ENCODE data around the gene MEX3D.
"Not testable (repeated sequence)": the region's sequence is repeated elsewhere in the genome, so short reads cannot be mapped to it uniquely, and the experiment has no call there.

MEX3D gene

DNA sequence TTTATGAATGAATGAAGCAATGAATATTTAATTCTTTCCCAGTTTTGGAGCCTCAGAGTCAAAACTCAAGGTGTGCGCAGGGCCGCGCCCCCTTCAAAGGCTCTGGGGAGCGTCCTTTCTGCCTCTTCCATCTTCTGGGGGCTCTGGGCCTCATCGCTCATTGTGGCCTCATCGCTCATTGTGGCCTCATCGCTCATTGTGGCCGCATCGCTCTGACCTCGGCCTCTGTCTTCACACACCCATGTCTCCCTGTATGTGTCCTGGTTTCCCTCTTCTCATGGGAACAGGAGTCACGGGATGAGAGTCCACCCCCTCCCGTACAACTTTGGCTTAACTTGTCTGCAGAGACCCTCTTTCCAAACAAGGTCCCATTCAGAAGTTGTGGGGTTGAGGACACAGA is 3.2 kb upstream of the MEX3D start:
- DNase-seq (ENCODE audit: low spot score) = peak; percentile 32

DNA sequence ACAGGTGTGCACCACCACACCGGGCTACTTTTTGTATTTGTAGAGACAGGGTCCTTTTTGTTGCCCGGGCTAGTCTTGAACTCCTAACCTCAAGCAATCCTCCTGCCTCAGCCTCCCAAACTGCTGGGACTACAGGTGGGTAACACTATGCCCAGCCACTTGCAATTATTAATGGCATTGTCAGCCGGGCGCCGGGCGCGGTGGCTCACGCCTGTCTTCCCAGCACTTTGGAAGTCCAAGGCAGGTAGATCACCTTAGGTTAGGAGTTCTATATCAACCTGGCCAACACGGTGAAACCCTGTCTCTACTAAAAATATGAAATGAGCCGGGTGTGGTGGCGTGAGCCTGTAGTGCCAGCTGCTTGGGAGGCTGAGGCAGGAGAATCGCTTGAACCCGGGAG is 2.7 kb upstream of the MEX3D start:
- DNase-seq (ENCODE audit: low spot score) = no peak

DNA sequence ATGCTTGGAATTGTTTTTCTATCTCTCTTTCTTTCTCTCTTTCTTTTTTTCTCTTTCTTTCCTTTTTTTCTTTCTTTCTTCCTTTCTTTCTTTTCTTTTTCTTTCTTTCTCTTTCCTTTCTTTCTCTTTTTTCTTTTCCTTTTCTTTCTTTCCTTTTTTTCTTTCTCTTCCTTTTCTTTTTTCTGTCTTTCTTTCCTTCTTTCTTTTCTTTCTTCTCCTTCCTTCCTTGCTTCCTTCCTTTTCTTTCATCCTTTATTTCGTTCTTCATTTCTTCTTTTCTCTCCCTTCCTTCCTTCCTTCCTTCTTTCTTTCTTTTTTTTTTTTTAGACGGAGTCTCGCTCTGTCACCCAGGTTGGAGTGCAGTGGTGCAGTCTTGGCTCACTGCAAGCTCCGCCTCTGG is 1.9 kb upstream of the MEX3D start:
- DNase-seq (ENCODE audit: low spot score) = no peak

DNA sequence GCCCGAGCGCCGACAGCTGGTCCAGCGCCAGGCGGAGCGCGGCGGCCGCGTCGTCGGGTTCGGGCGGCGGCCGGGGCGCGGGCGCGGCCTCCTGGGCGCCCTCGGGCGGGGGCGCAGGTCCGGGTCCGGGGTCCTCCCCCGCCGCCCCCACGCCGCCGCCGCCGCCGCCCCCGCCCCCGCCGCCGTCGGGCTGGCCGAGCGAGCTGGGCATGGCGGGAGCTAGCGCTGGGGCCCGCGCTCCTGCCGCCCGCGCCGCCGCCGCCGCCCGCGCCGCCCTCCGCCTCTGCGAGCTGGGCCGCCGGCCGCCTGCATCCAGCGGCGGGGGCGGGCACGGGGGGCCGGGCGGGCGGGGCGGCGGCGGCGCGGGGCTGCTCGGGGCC is 287 bp downstream of the MEX3D start:
- no peak for DNase-seq (ENCODE audit: low spot score)

DNA sequence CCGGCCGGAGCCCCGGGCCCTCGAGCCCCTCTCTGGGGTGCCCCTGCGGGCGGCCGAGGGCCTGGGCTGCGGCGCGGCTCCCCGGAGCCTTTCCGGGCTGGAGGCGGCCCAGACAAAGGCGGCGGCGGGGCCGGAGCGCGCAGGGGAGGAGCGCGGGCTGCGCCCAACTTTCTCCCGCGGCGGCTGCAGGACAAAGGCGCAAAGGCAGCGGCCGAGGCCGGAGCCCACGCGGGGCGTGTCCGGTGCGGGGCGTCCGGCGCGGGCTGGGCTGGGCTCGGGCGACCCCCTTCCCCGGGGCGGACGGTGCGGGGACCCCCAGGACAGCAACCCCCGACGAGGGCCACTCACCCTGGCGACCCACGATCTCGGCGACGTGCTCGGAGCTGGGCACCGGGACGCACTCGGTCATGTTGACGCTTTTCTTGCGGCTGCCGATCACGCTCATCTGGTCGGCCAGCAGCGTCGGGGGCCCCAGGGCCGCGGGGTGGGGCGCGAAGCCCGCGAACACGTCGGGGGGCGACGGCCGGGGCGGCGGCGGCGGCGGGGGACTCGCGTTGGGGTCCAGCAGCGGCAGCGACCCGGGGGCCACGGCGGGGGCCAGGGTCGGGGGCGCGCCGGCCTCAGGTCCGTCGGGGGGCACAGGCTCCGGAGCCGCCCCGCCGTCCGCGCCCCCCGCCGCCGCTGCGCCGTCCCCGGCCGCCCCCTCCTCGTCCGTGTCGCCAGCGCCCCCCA is 843 bp downstream of the MEX3D start:
- no peak for DNase-seq (ENCODE audit: low spot score)

DNA sequence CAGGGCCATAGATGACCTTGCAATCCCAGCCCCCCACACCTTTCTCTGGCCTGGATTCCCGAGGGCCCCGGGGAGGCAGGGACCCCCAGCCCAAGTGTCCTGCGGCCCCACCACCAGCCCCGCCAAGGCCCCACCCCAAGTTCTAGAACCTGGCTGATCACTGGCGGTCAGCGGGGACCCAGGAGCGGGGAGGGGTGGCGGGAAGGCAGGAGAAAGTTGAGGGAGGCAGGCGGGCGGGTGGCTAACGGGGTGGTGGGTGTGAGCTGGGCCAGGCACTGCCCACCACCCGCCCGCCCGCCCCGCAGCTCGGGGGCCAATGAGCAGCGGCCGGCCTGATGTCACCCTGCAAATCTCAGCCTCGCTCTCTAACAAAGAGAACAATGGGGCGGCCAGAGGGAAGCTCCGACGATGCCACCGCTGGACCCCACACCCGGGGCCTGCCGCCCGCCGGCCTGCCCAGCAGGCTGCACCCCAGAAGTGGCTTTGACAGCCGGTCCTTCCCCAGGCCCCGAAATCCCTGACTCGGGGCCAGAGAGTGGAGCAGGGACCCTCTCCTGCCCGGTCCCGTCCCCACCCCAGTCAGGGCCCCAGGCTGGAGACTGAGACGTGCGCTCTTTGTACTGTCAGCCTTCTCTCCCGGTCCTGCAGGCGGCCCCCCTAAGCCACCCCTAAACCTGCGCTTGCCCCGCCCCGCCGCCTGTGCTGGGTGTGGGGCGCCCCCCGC is 1.6 kb downstream of the MEX3D start:
- DNase-seq (ENCODE audit: low spot score) = no peak

DNA sequence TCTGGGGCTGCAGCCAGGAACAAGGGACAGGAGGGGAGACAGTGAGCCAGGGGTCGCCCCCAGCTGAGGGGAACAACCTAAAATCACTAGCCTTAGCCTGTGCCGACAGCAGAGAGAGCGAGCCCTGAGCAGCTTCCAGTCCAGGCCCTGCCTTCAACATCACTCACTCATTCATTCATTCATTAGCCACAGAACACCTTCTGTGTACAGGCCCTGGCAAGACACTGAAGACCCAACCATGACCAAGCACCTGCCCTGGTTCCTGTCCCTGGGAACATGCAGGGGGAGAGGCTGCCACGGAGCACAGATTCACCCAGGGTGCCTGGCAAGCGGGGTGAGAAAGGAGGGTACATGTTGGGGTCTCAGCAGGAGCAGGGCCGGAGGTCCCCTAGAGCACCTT is 4.9 kb downstream of the MEX3D start:
- DNase-seq (ENCODE audit: low spot score) = no peak

DNA sequence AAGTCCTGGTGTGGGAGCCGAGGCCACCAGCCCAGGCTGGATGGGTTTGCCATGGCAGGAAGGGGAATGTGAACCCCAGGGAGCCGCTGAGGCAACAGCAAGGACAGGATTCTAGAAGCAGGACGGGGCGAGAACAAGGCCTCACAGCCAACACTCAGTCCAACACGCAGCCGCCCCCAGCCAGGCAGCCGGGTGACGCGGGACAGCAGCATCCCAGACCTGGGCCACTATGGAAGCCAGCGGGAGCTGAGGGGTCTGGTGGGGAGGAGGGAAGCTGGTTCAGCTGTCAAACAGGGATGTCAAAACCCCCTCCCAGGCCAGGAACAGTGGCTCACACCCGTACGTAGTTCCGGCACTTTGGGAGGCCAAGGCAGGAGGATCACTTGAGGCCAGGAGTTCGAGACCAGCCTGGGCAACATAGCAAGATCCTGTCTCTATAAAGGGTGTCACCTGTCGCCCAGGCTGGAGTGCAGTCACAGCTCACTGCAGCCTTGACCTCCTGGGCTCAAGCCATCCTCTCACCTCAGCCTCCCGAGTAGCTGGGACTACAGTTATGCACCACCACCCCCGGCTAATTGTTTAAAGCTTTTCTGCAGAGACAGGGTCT is 6.8 kb downstream of the MEX3D start:
- no peak for DNase-seq (ENCODE audit: low spot score)

DNA sequence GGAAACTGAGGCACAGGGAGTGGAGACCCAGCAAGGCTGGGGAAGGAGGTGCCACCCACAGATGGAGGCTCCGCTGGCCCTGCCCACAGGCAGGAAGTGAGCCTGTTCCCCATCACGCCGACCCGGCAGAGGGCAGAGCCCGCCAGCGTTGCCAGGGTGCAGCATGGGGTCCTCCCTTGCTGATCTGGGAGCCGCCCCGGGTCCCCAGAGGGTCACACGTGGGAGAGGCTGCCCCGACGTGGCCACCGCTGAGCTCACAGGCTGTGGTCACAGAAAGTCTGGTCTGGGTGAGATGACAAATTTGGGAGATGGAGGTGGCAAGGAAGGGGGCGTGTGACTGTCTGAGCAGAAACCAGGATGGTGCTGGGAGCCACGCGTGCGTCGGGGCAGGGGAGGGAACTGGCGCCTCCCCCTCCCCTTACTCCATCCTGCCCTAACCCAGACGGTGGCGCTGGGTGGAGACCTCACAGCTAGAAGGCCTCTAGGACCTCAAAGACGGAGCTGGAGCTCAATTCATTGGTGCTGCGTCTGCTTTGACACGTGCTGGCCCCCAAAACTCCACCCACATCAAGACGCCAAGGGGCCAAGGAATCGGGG is 7.7 kb downstream of the MEX3D start:
- DNase-seq (ENCODE audit: low spot score) = no peak

DNA sequence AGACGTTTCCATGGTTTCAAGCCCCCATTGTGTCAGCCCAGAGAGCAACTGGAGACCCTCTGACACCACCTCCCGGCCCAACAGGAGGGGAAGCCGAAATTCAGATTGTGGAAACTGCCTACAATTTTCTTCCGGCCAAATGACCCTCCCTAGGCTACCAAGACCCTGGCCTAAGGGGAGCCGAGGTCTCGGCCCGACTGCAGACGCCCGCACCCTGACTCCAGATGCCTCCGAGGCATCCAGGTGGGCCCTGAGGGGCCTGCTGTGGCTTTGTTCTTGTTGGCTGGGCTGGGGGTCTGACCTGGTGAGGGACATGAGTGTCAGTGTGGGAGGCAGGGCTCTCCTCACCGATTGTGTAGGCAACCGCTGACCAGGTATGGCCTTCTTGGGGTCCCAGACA is 9.6 kb downstream of the MEX3D start:
- DNase-seq (ENCODE audit: low spot score) = no peak

DNA sequence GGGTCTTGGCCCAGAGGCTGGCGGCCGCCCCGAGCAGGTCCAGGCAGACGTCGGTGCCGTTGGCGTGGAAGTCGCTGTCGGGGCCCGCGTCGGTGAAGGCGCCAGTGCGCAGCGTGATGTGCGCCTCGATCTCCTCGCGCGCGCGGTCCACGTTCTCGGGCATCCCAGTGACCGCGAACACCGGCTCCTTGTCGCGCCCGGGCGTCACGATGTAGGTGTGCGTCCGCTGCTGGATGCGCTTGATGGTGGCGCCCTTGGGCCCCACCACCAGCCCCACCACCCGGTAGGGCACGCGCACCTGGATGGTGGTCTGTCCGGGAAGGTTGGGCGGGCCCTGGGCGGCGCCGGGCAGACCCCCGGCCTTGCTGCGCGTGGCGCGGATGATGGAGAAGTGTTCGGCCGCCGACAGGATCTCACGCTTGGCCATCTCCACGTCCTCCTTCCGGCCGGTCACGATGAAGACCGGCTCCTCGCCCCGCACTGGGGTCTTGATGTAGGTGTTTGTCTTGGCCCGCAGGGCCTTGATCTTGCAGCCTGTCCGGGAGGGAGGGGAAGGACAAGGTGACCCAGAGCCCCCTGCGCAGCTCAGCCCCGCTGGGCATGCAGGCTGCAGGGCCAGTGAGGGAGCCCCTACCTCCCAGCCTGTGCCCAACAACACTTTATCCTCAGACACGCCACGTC is 11.6 kb downstream of the MEX3D start:
- DNase-seq (ENCODE audit: low spot score) = no peak

DNA sequence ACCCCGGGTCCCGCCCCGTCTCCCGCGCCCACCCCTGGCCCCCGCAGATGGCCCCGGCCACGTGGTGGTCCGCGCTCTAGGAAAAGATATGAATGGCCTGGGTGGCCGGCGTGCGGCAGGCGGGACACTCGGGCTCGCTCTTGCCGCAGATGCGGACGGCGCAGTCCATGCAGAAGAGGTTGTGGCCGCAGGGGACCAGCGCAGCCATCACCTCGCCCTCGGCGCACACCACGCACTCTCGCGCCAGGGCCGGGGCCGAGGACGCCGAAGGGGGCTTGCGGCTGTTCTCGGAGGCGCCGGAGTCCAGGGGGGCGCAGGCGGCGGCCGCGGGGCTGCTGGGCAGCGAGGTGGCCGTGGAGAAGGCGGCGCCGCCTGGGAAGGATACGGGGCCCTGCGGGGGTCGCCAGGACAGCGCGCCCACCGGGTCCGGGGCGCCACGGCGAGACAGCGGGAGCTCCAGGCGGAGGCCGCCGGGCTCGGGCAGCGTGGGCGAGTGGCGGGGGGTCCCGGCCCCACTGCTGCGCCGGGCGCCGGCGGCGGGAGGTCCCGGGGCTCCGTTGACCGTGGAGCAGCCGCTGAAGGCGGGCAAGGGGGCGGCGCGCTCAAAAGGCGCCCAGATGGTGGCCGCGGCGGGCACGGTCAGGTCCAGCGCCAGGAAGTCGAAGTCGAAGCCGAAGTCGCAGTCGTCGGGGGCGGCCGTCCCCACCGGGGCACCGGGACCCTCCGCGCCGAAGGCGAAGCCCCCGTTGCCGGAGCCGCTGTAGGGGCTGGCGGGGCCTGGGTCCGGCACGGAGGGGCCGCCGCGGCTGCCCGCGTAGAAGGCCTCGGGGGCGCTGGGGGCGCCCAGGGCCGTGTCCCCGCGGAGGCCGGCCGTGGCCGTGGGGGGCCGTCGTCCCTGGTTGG is 12.4 kb downstream of the MEX3D start:
- no peak for DNase-seq (ENCODE audit: low spot score)

DNA sequence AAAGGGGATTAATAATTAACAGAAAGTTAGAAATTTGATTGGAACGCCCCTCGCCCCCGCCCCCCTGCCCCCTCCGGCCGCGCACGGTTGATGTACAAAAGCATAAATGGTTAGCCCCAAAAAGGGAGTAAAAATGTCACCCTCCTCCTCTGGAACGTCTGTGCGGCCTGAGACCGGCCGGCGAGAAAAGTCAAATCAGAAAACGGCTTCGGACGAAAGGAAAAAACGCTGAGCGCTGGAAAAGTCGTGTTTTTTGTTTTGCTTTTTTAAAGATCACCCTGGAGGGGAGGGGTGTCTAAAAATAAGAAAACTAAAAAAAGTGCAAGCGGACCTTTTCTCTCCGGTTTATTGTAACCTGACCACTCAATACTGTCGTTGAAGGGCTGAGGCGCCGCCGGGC is 13.2 kb downstream of the MEX3D start:
- no peak for DNase-seq (ENCODE audit: low spot score)

DNA sequence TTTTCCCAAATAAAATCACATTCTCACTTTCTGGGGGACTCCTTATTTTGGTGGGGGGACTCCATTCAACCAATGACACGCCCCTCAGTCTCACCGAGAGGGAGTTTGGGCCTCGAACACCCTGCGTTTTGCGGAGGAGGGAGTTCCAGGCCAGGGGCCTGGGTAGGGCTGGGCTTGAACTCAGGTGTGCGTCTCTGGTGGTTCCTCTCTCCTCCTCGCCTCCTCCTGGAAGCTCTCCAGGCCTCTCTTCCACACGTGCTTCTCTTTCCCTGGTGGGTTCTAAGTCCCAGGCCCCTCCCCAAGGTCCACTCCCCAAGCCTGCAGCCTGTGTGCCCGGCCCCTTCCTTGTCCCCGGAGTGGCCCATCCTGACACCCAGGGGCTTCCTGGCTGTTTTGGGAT is 14.7 kb downstream of the MEX3D start:
- no peak for DNase-seq (ENCODE audit: low spot score)

DNA sequence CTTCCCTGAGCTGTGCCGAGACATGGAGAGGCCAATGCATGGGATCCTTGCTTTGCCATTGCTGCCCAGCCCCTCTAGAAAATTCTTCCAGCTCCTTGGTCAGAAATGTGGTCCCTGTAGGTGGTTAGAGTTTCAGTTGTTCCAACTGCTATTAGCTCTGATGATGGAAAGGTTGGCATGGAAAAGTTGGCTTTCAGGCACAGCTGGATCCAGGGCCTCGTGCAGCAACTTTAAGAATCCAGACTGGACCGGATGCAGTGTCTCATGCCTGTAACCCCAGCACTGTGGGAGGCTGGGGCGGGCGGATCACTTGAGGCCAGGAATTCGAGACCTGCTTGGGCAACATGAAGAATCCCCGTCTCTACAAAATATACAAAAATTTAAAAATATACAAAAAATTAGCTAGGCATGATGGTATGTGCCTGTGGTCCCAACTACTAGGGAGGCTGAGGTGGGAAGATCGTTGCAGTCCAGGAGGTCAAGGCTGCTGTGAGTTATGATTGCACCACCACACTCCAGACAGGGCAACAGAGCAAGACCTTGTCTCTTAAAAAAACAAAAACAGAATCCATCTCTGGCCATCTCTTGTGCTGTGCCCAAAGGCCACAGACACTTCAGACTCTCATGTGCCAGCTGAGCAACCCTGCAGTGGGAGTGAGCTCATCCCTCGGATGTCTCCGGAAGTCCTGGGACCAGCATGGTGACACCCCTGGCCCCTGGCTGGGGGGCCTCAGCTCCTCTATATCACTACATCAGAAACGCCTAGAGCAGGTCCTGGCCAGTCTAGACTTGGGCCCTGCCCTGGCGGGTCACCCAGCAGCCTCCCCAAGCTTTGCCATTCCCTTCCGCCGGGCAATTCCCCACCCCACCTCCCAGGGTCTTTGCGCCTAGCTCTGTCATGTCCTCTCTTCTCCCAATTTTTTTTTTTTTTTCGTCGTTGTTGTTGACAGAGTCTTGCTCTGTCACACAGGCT is 16.8 kb downstream of the MEX3D start:
- no peak for DNase-seq (ENCODE audit: low spot score)

DNA sequence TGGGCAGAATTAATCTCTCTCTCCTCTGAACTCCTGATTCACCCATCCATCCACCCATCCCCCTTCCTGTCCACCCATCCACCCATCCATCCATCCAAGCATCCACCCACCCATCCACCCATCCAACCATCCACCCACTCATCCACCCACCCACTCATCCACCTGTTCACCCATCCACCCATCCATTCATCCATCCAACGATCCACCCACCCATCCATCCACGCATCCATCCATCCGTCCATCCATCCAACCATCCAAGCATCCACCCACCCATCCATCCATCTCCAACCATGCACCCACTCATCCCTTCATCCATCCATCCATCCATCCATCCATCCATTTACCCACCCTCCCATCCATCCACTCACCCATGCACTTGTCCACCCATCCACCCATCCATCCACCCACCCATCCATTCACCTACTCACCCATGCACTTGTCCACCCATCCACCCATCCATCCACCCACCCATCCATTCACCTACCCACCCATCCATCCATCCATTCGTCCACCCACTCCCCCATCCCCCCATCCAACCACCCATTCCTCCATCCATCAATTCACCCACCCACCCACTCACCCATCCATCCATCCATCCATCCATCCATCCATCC is 18.7 kb downstream of the MEX3D start:
- no peak for DNase-seq (ENCODE audit: low spot score)

DNA sequence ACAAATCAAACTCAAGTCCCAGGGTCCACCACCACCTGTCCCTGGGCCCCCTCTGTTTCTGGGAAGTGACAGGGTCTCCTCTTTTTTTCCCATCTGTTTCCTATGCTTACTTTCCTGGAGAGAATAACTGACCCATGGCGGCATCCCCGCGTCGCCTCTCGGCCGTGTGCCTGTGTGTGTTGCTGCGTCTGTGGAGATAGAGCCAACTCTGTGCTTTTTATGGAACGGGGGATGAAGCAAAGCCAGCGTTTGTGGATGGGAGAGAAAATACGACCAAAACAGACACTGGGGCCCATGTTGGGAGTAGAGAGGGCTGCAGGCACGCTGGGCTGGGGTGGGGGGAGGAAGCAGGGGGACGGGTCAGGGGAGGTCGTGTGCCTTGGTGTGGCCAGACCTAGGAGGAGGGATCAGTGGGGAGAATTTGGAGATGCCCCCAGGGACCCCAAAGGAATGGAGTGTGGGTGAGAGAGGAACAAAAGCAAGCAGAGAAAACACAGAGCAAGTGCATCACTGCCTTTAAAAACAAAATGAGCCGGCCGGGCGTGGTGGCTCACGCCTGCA is 27.7 kb downstream of the MEX3D start:
- no peak for DNase-seq (ENCODE audit: low spot score)

DNA sequence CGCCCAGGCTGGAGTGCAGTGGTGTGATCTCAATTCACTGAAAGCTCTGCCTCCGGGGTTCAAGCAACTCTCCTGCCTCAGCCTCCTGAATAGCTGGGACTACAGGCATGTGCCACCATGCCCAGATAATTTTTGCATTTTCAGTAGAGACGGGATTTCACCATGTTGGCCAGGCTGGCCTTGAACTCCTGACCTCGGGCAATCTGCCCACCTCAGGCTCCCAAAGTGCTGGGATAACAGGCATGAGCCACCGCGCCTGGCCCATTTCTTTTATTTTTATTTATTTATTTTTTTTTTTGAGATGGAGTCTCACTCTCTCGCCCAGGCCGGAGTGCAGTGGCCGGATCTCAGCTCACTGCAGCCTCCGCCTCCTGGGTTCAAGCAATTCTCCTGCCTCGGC is 28.4 kb downstream of the MEX3D start:
- DNase-seq (ENCODE audit: low spot score) = not testable (repeated sequence)

DNA sequence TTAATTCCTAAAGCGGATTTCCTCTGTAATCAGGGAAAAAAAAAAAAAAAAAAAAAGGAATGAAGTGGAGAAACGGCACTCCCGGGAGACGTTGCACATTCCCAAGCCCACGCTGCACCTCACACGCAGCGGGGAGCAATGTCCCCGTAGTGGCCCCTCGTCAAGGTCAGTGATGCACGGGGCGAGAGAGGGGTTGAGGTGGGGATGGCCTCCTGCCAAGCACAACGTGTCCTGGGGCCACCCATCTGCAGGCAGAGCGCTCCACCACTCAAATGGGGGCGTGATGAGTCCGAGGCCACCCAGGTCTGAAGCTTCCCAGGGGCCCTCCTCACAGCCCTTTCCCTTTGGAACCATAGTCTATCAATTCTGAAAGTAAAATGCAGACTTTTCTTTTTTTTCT is 29.1 kb downstream of the MEX3D start:
- DNase-seq (ENCODE audit: low spot score) = no peak
